GM12878 (cell line): Measurements from ENCODE around the gene MEIS2. TPM values are rescaled to one million over a fixed set of nuclear protein-coding genes. Genes with fewer than 3 reads are reported as not detected.

ENCODE experiments used
- ATAC-seq: fragments of 200-7000 bp; cut with Tn5 transposase; 3 replicates; pipeline ENCODE4 v1.9.1; 2020; ENCODE audit warnings: mild to moderate bottlenecking, moderate library complexity
- BruUV-seq: library from RNA; stranded (reverse); fragments of 400-500 nt; replicated peaks from 2 replicates; lab custom pipeline; 2021; lab: Mats Ljungman, UMichigan
- CTCF ChIA-PET: fragments of 300-600 bp; sonication (Branson Sonifier 250); formaldehyde crosslinking; extraction: SDS; loops from one replicate; lab custom pipeline; 2021; ENCODE audit warnings: inconsistent platforms; lab: Yijun Ruan, JAX
- POLR2A ChIA-PET: fragments of 350-600 bp; formaldehyde crosslinking; extraction: SDS; loops from one replicate; lab custom pipeline; 2021; ENCODE audit warnings: inconsistent platforms; lab: Charles Lee
- RAD21 ChIA-PET: fragments of 300-600 bp; sonication (Branson Sonifier 250); formaldehyde crosslinking; loops from one replicate; lab custom pipeline; 2023; ENCODE audit warnings: antibody characterized with exemption; ENCODE audit not compliant: unreplicated experiment; lab: Charles Lee
- SMC1A ChIA-PET: fragments of 300-600 bp; sonication (Branson Sonifier 250); formaldehyde crosslinking; loops from one replicate; lab custom pipeline; 2023; ENCODE audit not compliant: unreplicated experiment, uncharacterized antibody; lab: Charles Lee
- DNase-seq: peaks from one replicate; pipeline ENCODE4 v3.0.0-alpha.2; 2011; ENCODE audit warnings: low read depth, low spot score
- FAIRE-seq: peaks from 3 replicates; lab custom pipeline; 2011; peaks lifted over from hg19 to GRCh38; lab: Jason Lieb, UNC
- H2AFZ ChIP-seq: 2 replicates; pipeline ENCODE4 v1.6.0; 2011; ENCODE audit warnings: low read depth, low read length, control low read depth; ENCODE audit not compliant: control insufficient read depth
- H3K27ac ChIP-seq: 2 replicates; pipeline ENCODE4 v1.5.1; 2011; ENCODE audit warnings: control low read depth; ENCODE audit not compliant: control insufficient read depth, insufficient read depth
- H3K27me3 ChIP-seq, 2 experiments: replicated peaks in 1 of 2; 2 replicates each; pipeline versions ENCODE4 v1.6.0 to v1.6.1; 2011; ENCODE audit warnings: low read length in 1 of 2; ENCODE audit not compliant: control insufficient read depth in 2 of 2, insufficient read depth in 2 of 2
- H3K36me3 ChIP-seq, 2 experiments: 2 replicates each; pipeline ENCODE4 v1.5.1; 2011; ENCODE audit warnings: low read length in 1 of 2; ENCODE audit not compliant: control insufficient read depth in 2 of 2, insufficient read depth in 2 of 2
- H3K4me1 ChIP-seq: 2 replicates; pipeline ENCODE4 v1.6.1; 2011; ENCODE audit warnings: mild to moderate bottlenecking, low read length, moderate library complexity, mixed read lengths; ENCODE audit not compliant: control insufficient read depth, insufficient read depth
- H3K4me2 ChIP-seq: 2 replicates; pipeline ENCODE4 v1.6.0; 2011; ENCODE audit warnings: control low read depth; ENCODE audit not compliant: control insufficient read depth, insufficient read depth
- H3K4me3 ChIP-seq: fragments of 200-600 bp; sonication (generic); 2 replicates; pipeline ENCODE4 v1.5.1; 2016
- H3K79me2 ChIP-seq: 2 replicates; pipeline ENCODE4 v1.6.0; 2011; ENCODE audit warnings: low read length; ENCODE audit not compliant: control insufficient read depth, insufficient read depth
- H3K9ac ChIP-seq: 2 replicates; pipeline ENCODE4 v1.8.0; 2011; ENCODE audit warnings: low read length, control low read depth, mixed read lengths; ENCODE audit not compliant: control insufficient read depth, insufficient read depth
- H3K9me3 ChIP-seq: replicated peaks from 3 replicates; pipeline ENCODE4 v1.5.1; 2011; ENCODE audit warnings: mild to moderate bottlenecking, low read length; ENCODE audit not compliant: control insufficient read depth, insufficient read depth
- H4K20me1 ChIP-seq: 2 replicates; pipeline ENCODE4 v1.6.0; 2011; ENCODE audit not compliant: control insufficient read depth, insufficient read depth
- ATF7 ChIP-seq: fragments of 450-650 bp; IDR thresholded peaks from 2 replicates; pipeline ENCODE4 v1.6.1; 2016; ENCODE audit warnings: low read depth, mild to moderate bottlenecking
- BRCA1 ChIP-seq: IDR thresholded peaks from 2 replicates; pipeline ENCODE4 v1.6.1; 2011; ENCODE audit warnings: low read depth, low read length, improper control_type of control experiment
- CBFB ChIP-seq: IDR thresholded peaks from 2 replicates; pipeline ENCODE4 v1.6.1; 2016; ENCODE audit warnings: antibody characterized with exemption, low read depth
- EP300 ChIP-seq, 2 experiments: fragments of 150-350 bp in 1 of 2; IDR thresholded peaks; 2 replicates each; pipeline ENCODE4 v1.6.1; 2011 to 2012; ENCODE audit warnings: low read depth in 2 of 2, low read length in 2 of 2, borderline replicate concordance in 1 of 2, improper control_type of control experiment in 1 of 2, inconsistent platforms in 1 of 2; ENCODE audit not compliant: control insufficient read depth in 1 of 2
- ESRRA ChIP-seq: IDR thresholded peaks from 2 replicates; pipeline ENCODE4 v1.6.1; 2012; ENCODE audit warnings: mild to moderate bottlenecking, low read length, improper control_type of control experiment
- FOS ChIP-seq: IDR thresholded peaks from 3 replicates; pipeline ENCODE4 v1.6.1; 2011; ENCODE audit warnings: borderline replicate concordance; ENCODE audit not compliant: insufficient read length; ENCODE audit errors: extremely low read depth
- HDAC2 ChIP-seq: fragments of 200-600 bp; sonication (generic); IDR thresholded peaks from 2 replicates; pipeline ENCODE4 v1.6.1; 2017
- NFYA ChIP-seq: IDR thresholded peaks from 2 replicates; pipeline ENCODE4 v1.6.1; 2011; ENCODE audit warnings: low read depth, mild to moderate bottlenecking, low read length, improper control_type of control experiment, borderline replicate concordance
- POLR2AphosphoS5 ChIP-seq: IDR thresholded peaks from 2 replicates; pipeline ENCODE4 v1.6.1; 2011; ENCODE audit warnings: mild to moderate bottlenecking, low read length, inconsistent platforms
- RAD51 ChIP-seq: fragments of 450-650 bp; IDR thresholded peaks from 2 replicates; pipeline ENCODE4 v1.6.1; 2016; ENCODE audit warnings: moderate library complexity, mild to moderate bottlenecking, inconsistent platforms
- REST ChIP-seq: IDR thresholded peaks from 2 replicates; pipeline ENCODE4 v1.6.1; 2012; ENCODE audit warnings: mild to moderate bottlenecking, low read depth, low read length
- RFX5 ChIP-seq: IDR thresholded peaks from 2 replicates; pipeline ENCODE4 v1.6.1; 2011; ENCODE audit warnings: low read depth, low read length, improper control_type of control experiment
- SMC3 ChIP-seq: IDR thresholded peaks from 2 replicates; pipeline ENCODE4 v1.6.1; 2011; ENCODE audit warnings: low read length, improper control_type of control experiment, borderline replicate concordance
- STAT1 ChIP-seq: fragments of 450-650 bp; conservative IDR thresholded peaks from 2 replicates; pipeline ENCODE4 v1.6.1; 2014; ENCODE audit warnings: antibody characterized with exemption, mild to moderate bottlenecking
- ZBTB11 ChIP-seq: fragments of 450-650 bp; formaldehyde crosslinking; IDR thresholded peaks from 2 replicates; pipeline ENCODE4 v1.5.0; 2022; ENCODE audit warnings: mild to moderate bottlenecking, missing genetic modification characterization
- WGBS: methylation state at CpG from one replicate; pipeline ENCODE4 v1.1.6; 2016; ENCODE audit warnings: low lambda C conversion rate; ENCODE audit not compliant: insufficient replicate concordance, insufficient coverage; ENCODE audit errors: missing lambda C conversion rate; 5-methylcytosine and 5-hydroxymethylcytosine counted together
- in situ Hi-C: fragments of 300-500 bp; cut with MboI; formaldehyde crosslinking; loops from 9 replicates; pipeline ENCODE4 v1.14.3; 2018; ENCODE audit warnings: mixed read lengths
- intact Hi-C: fragments of 100-400 bp; cut with micrococcal nuclease; formaldehyde crosslinking; loops from one replicate; pipeline ENCODE4 v1.14.2; 2022; ENCODE audit not compliant: unreplicated experiment
- polyA plus RNA-seq, 11 experiments: library from polyadenylated mRNA; depleted of rRNA in 4 of 11; unstranded in 6 of 11; stranded (reverse) in 5 of 11; fragments of >200 nt; fragmentation: Nextera tagmentation in 4 of 11; fragmentation: Illumina TruSeq in 1 of 11; extraction: Ambion mirVana in 4 of 11; extraction: Trizol in 1 of 11; gene quantifications; 1 replicate in 1 of 11; 2 replicates in 10 of 11; pipeline versions ENCODE4 v1.2.1 to v1.2.3, GENCODE V29; 2011 to 2016; ENCODE audit warnings: inconsistent platforms in 2 of 11, missing spikeins in 2 of 11, low read depth in 1 of 11
- total RNA-seq, 4 experiments: library from RNA; depleted of rRNA in 3 of 4; stranded (reverse); fragments of >200 nt in 3 of 4; fragmentation: Illumina TruSeq in 1 of 4; extraction: Trizol in 1 of 4; gene quantifications; 2 replicates each; pipeline versions ENCODE4 v1.2.1 to v1.2.3, GENCODE V29; 2013 to 2021

Gene MEIS2
- total and polyA plus RNA-seq, 10 of the 15 experiments (the other 5 are each of a cell fraction or from before 2014, with no cell fraction given), result 9.2 to 54.0 (median 20.4) TPM

- Histone ChIP-seq H3K36me3 (no peaks in the 10 kb centered on the region), H2AFZ (no peak overlapping the region), H3K9ac (no peak overlapping the region), H3K4me2 (peak overlapping the region; percentile 71), H3K27ac (no peak overlapping the region), H3K4me3 (peak overlapping the region; percentile 44; the same call in 1 of the 2 replicates), H3K79me2 (peaks cover 13% of the 10 kb centered on the region), H3K27me3 (peaks cover 1 to 10% of the 10 kb centered on the region in 2 experiments; a peak in 3 of 4 replicates), H3K4me1 (no peaks in the 10 kb centered on the region; the same call in 1 of the 2 replicates), H4K20me1 (no peaks in the 10 kb centered on the region), H3K9me3 (no peaks in the 10 kb centered on the region)
- ChIA-PET RAD21 (interaction anchor here (0.7 to 3.6 kb wide), 3 partner anchors 18 to 601 kb away, joined by 3 to 39 read pairs (median 3); no protein-coding TSS in a partner anchor), CTCF (interaction anchor here (0.7 to 5.2 kb wide), 2 partner anchors 220 to 261 kb away, joined by 3 to 66 read pairs; no protein-coding TSS in a partner anchor), POLR2A (interaction anchor here (1.0 kb wide), 1 partner anchor 211 kb away, joined by 3 read pairs; no protein-coding TSS in a partner anchor), SMC1A (interaction anchor here (1.4 to 12.8 kb wide), 2 partner anchors 215 to 222 kb away, joined by 7 to 130 read pairs; no protein-coding TSS in a partner anchor)
- 51% methylated on average over 38 of the region's 38 CpGs for WGBS
- in situ Hi-C loops, result loop anchor here (5.0 to 10.0 kb wide), 2 partner anchors 220 to 608 kb away; no protein-coding TSS in a partner anchor
- TF ChIP-seq ESRRA (no peak), ZBTB11 (no peak), BRCA1 (no peak), STAT1 (no peak), FOS (no peak), HDAC2 (no peak), REST (no peak), ATF7 (no peak), CBFB (no peak), RFX5 (no peak), NFYA (no peak), RAD51 (no peak), SMC3 (no peak), EP300 (IDR thresholded peaks at IDR 0.05; ENCODE audit: borderline replicate concordance in 1 of 2, control insufficient read depth in 1 of 2, low read depth in 2 of 2, low read length in 2 of 2) (no peak), POLR2AphosphoS5 (no peak)
- intact Hi-C loops, result loop anchor here (10.0 kb wide), 1 partner anchor 1578 kb away; no protein-coding TSS in a partner anchor
- ATAC-seq (no peak), FAIRE-seq (no peak), DNase-seq (no peak)
- no TSS peak for BruUV-seq
Observed at GRCh38 chr15:37102305-37103162, 2.2 kb upstream of the MEIS2 start.
